ENCODE results near the gene PCDHB9.

DNA sequence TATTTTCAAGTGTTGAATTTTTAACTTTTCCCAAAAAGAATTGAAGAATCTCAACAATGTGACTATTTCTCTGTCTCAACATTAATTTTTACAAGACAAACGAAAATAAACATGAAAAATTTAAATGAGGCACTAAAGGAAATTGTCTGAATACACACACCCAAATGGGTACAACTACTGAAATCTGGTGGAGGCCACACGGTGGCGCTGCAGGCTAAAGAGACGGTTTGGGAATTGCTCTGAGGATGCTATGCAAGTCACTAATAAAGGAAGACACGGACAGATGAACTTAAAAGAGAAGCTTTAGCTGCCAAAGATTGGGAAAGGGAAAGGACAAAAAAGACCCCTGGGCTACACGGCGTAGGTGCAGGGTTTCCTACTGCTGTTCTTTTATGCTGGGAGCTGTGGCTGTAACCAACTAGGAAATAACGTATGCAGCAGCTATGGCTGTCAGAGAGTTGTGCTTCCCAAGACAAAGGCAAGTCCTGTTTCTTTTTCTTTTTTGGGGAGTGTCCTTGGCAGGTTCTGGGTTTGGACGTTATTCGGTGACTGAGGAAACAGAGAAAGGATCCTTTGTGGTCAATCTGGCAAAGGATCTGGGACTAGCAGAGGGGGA, 5.3 kb downstream of the PCDHB9 start, which contains the start of gene PCDHB10:
- TF ChIP-seq, protein P1, sequence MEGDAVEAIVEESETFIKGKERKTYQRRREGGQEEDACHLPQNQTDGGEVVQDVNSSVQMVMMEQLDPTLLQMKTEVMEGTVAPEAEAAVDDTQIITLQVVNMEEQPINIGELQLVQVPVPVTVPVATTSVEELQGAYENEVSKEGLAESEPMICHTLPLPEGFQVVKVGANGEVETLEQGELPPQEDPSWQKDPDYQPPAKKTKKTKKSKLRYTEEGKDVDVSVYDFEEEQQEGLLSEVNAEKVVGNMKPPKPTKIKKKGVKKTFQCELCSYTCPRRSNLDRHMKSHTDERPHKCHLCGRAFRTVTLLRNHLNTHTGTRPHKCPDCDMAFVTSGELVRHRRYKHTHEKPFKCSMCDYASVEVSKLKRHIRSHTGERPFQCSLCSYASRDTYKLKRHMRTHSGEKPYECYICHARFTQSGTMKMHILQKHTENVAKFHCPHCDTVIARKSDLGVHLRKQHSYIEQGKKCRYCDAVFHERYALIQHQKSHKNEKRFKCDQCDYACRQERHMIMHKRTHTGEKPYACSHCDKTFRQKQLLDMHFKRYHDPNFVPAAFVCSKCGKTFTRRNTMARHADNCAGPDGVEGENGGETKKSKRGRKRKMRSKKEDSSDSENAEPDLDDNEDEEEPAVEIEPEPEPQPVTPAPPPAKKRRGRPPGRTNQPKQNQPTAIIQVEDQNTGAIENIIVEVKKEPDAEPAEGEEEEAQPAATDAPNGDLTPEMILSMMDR (IDR thresholded peaks at IDR 0.05), result no peak
- no peak for TF ChIP-seq EZH2 (IDR thresholded peaks at IDR 0.05; ENCODE audit: borderline replicate concordance, insufficient read depth, low read depth, low read length, poor library complexity, severe bottlenecking)

Measured in B cell (primary cell).